Liver (tissue), 3 donors: ENCODE data around the gene PSEN2.

Experiments
- EGR1 ChIP-seq, 2 donors: IDR thresholded peaks; 2 replicates each; pipeline ENCODE4 v1.6.1; 2016 to 2018; ENCODE audit warnings: antibody characterized with exemption in 2 of 2, low read depth in 2 of 2
- GABPA ChIP-seq, 2 donors: IDR thresholded peaks in 1 of 2; conservative IDR thresholded peaks in 1 of 2; 2 replicates each; pipeline ENCODE4 v1.6.1; 2016; ENCODE audit warnings: antibody characterized with exemption in 2 of 2, mild to moderate bottlenecking in 1 of 2, moderate library complexity in 1 of 2
- HNF4A ChIP-seq, 2 donors: conservative IDR thresholded peaks; 2 replicates each; pipeline ENCODE4 v1.6.1; 2016; ENCODE audit warnings: antibody characterized with exemption in 2 of 2, mild to moderate bottlenecking in 2 of 2
- HNF4G ChIP-seq: IDR thresholded peaks from 2 replicates; pipeline ENCODE4 v1.6.1; 2016; ENCODE audit warnings: antibody characterized with exemption
- RAD21 ChIP-seq, 2 donors: IDR thresholded peaks; 2 replicates each; pipeline ENCODE4 v1.6.1; 2016; ENCODE audit warnings: antibody characterized with exemption in 2 of 2, mild to moderate bottlenecking in 2 of 2
- RXRA ChIP-seq, 2 donors: IDR thresholded peaks; 2 replicates each; pipeline ENCODE4 v1.6.1; 2017 to 2018; ENCODE audit warnings: antibody characterized with exemption in 2 of 2, mild to moderate bottlenecking in 1 of 2
- SP1 ChIP-seq: IDR thresholded peaks from 2 replicates; pipeline ENCODE4 v1.6.1; 2018; ENCODE audit warnings: antibody characterized with exemption, mild to moderate bottlenecking
- TAF1 ChIP-seq: conservative IDR thresholded peaks from 2 replicates; pipeline ENCODE4 v1.6.1; 2016; ENCODE audit warnings: antibody characterized with exemption, mild to moderate bottlenecking
- YY1 ChIP-seq: IDR thresholded peaks from 2 replicates; pipeline ENCODE4 v1.6.1; 2016; ENCODE audit warnings: antibody characterized with exemption, mild to moderate bottlenecking
- TF ChIP-seq, protein P1 (sequence below): fragments of 150-350 bp; IDR thresholded peaks from 2 replicates; pipeline ENCODE4 v1.5.1; 2017; ENCODE audit warnings: improper control_type of control experiment, low read depth, low read length; ENCODE audit not compliant: missing input control
- TF ChIP-seq, protein P2 (sequence below): IDR thresholded peaks from 2 replicates; pipeline ENCODE4 v1.6.1; 2016; ENCODE audit warnings: antibody characterized with exemption
- TF ChIP-seq, protein P3 (sequence below): IDR thresholded peaks from 2 replicates; pipeline ENCODE4 v1.6.1; 2016; ENCODE audit warnings: antibody characterized with exemption
- TF ChIP-seq, protein P4 (sequence below): IDR thresholded peaks from 2 replicates; pipeline ENCODE4 v1.6.1; 2016; ENCODE audit warnings: antibody characterized with exemption
- TF ChIP-seq, protein P5 (sequence below): IDR thresholded peaks from 2 replicates; pipeline ENCODE4 v1.6.1; 2016; ENCODE audit warnings: antibody characterized with exemption, mild to moderate bottlenecking
- donor health status: healthy.
- donor health status: healthy.

DNA sequence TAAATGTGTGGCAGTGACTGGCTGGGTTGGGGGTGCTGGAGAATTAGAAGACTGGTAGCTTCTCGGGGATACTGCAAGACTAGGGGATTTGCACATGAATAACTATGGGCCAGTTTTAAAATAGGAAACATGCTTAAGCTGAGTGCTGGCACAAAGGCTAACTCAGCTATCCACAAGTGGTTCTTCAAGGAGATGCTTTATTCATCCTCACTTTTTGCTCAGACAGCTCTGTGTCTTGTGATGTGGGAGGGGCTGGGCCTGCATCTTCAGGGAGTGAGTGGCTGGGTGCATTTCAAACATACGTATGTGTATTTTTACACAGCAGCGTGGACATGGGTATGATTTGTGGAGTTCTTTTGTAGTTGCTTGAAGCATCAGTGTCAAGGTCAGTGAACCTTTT, 72.0 kb downstream of the PSEN2 start:
- TF ChIP-seq, protein P1, sequence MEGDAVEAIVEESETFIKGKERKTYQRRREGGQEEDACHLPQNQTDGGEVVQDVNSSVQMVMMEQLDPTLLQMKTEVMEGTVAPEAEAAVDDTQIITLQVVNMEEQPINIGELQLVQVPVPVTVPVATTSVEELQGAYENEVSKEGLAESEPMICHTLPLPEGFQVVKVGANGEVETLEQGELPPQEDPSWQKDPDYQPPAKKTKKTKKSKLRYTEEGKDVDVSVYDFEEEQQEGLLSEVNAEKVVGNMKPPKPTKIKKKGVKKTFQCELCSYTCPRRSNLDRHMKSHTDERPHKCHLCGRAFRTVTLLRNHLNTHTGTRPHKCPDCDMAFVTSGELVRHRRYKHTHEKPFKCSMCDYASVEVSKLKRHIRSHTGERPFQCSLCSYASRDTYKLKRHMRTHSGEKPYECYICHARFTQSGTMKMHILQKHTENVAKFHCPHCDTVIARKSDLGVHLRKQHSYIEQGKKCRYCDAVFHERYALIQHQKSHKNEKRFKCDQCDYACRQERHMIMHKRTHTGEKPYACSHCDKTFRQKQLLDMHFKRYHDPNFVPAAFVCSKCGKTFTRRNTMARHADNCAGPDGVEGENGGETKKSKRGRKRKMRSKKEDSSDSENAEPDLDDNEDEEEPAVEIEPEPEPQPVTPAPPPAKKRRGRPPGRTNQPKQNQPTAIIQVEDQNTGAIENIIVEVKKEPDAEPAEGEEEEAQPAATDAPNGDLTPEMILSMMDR, result no peak
- TF ChIP-seq YY1 (no peak), EGR1 (IDR thresholded peaks at IDR 0.05; ENCODE audit: low read depth in 2 of 2) (no peak), HNF4A (conservative IDR thresholded peaks at IDR 0.05) (no peak), HNF4G (no peak), RXRA (IDR thresholded peaks at IDR 0.05) (no peak), RAD21 (IDR thresholded peaks at IDR 0.05) (no peak), GABPA (IDR thresholded peaks at IDR 0.05 in 1 of 2, conservative IDR thresholded peaks at IDR 0.05 in 1 of 2) (no peak), TAF1 (no peak), SP1 (no peak)
- TF ChIP-seq, protein P2, sequence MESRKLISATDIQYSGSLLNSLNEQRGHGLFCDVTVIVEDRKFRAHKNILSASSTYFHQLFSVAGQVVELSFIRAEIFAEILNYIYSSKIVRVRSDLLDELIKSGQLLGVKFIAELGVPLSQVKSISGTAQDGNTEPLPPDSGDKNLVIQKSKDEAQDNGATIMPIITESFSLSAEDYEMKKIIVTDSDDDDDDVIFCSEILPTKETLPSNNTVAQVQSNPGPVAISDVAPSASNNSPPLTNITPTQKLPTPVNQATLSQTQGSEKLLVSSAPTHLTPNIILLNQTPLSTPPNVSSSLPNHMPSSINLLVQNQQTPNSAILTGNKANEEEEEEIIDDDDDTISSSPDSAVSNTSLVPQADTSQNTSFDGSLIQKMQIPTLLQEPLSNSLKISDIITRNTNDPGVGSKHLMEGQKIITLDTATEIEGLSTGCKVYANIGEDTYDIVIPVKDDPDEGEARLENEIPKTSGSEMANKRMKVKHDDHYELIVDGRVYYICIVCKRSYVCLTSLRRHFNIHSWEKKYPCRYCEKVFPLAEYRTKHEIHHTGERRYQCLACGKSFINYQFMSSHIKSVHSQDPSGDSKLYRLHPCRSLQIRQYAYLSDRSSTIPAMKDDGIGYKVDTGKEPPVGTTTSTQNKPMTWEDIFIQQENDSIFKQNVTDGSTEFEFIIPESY, result no peak
- TF ChIP-seq, protein P3, sequence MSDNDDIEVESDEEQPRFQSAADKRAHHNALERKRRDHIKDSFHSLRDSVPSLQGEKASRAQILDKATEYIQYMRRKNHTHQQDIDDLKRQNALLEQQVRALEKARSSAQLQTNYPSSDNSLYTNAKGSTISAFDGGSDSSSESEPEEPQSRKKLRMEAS, result no peak
- TF ChIP-seq, protein P4, sequence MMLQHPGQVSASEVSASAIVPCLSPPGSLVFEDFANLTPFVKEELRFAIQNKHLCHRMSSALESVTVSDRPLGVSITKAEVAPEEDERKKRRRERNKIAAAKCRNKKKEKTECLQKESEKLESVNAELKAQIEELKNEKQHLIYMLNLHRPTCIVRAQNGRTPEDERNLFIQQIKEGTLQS, result no peak
- TF ChIP-seq, protein P5, sequence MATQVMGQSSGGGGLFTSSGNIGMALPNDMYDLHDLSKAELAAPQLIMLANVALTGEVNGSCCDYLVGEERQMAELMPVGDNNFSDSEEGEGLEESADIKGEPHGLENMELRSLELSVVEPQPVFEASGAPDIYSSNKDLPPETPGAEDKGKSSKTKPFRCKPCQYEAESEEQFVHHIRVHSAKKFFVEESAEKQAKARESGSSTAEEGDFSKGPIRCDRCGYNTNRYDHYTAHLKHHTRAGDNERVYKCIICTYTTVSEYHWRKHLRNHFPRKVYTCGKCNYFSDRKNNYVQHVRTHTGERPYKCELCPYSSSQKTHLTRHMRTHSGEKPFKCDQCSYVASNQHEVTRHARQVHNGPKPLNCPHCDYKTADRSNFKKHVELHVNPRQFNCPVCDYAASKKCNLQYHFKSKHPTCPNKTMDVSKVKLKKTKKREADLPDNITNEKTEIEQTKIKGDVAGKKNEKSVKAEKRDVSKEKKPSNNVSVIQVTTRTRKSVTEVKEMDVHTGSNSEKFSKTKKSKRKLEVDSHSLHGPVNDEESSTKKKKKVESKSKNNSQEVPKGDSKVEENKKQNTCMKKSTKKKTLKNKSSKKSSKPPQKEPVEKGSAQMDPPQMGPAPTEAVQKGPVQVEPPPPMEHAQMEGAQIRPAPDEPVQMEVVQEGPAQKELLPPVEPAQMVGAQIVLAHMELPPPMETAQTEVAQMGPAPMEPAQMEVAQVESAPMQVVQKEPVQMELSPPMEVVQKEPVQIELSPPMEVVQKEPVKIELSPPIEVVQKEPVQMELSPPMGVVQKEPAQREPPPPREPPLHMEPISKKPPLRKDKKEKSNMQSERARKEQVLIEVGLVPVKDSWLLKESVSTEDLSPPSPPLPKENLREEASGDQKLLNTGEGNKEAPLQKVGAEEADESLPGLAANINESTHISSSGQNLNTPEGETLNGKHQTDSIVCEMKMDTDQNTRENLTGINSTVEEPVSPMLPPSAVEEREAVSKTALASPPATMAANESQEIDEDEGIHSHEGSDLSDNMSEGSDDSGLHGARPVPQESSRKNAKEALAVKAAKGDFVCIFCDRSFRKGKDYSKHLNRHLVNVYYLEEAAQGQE, result no peak
